ENCODE results near the gene BRSK1. TPM values are rescaled to one million over a fixed set of nuclear protein-coding genes. Genes with fewer than 3 reads are reported as not detected.

BRSK1 gene
- total RNA-seq, 1 donor from 2014 or later: 0.52 TPM

DNA sequence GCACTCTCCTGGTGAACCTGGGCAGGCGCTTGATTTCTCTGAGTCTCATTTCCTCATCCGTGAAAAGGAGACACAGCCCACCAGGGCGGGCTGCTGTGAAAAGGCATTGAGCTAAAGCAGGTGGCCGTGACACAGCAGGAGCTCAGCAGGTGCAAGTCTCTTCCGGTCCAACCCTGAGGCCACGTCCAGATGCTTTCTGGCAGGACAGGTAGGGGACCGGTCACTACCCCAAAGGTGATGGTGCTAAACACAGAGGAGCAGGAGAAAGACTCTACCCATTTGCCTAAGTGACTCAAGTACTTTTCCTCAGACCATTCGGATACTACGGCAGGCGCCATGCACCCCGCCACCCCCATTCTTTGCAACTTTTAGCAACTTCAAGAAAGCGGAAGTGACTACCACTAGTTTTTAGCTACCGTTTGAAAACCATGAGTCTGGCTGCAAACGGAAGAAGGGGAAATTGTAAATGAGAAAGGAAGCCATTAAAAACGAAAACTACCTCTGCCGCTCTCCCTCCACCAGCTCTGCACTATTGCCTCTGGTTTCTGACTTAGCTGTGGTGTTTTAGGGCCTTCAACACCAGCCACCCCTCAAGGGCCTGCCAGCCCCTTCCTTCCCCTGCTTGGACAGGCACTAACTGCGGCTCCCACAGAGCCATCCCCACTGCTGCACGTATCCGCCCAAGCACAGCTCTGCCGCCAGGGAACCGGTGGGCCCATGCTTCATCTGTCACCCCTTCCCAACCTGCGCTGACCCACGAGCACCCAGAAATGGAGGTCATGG lies 29.8 kb upstream of the BRSK1 start:
- Histone ChIP-seq H3K36me3 (ENCODE audit: control insufficient read depth in 3 of 3, insufficient read depth in 3 of 3, low read length in 3 of 3) (peaks cover 0 to 5% (median 4%) of the 10 kb centered on the region in 3 donors), H3K9me3 (ENCODE audit: control insufficient read depth in 3 of 3, low read length in 3 of 3) (no peaks in the 10 kb centered on the region), H3K27ac (ENCODE audit: low read depth, low read length) (peak overlapping the region; percentile 60), H3K27me3 (ENCODE audit: control insufficient read depth in 3 of 3, insufficient read depth in 3 of 3, low read length in 3 of 3) (no peaks in the 10 kb centered on the region), H3K9ac (ENCODE audit: low read depth in 1 of 3, low read length in 3 of 3) (peak overlapping the region; percentile 54 to 94 (median 74)), H3K4me3 (ENCODE audit: low read length in 3 of 3) (peak overlapping the region in 2 of 3 donors; percentile 41 to 54), H3K4me1 (ENCODE audit: control insufficient read depth in 3 of 3, insufficient read depth in 3 of 3, low read length in 3 of 3) (peaks cover 50 to 69% (median 56%) of the 10 kb centered on the region in 3 donors)

- H3K9me3 ChIP-seq (ENCODE audit: control insufficient read depth in 3 of 3, low read length in 3 of 3): no peaks in the 10 kb centered on the region
- H3K9ac ChIP-seq (ENCODE audit: low read depth in 1 of 3, low read length in 3 of 3): peak overlapping the region; percentile 54 to 94 (median 74)
- H3K36me3 ChIP-seq (ENCODE audit: control insufficient read depth in 3 of 3, insufficient read depth in 3 of 3, low read length in 3 of 3): peaks cover 0 to 5% (median 4%) of the 10 kb centered on the region in 3 donors
- H3K27me3 ChIP-seq (ENCODE audit: control insufficient read depth in 3 of 3, insufficient read depth in 3 of 3, low read length in 3 of 3): no peaks in the 10 kb centered on the region
- H3K27ac ChIP-seq (ENCODE audit: low read depth, low read length): peak overlapping the region; percentile 60
- H3K4me3 ChIP-seq (ENCODE audit: low read length in 3 of 3): peak overlapping the region; percentile 24 to 54 (median 41)
- H3K4me1 ChIP-seq (ENCODE audit: control insufficient read depth in 3 of 3, insufficient read depth in 3 of 3, low read length in 3 of 3): peaks cover 53 to 71% (median 60%) of the 10 kb centered on the region in 3 donors
Observed at GRCh38 chr19:55254625-55254977, 29.2 kb upstream of the BRSK1 start.

DNA sequence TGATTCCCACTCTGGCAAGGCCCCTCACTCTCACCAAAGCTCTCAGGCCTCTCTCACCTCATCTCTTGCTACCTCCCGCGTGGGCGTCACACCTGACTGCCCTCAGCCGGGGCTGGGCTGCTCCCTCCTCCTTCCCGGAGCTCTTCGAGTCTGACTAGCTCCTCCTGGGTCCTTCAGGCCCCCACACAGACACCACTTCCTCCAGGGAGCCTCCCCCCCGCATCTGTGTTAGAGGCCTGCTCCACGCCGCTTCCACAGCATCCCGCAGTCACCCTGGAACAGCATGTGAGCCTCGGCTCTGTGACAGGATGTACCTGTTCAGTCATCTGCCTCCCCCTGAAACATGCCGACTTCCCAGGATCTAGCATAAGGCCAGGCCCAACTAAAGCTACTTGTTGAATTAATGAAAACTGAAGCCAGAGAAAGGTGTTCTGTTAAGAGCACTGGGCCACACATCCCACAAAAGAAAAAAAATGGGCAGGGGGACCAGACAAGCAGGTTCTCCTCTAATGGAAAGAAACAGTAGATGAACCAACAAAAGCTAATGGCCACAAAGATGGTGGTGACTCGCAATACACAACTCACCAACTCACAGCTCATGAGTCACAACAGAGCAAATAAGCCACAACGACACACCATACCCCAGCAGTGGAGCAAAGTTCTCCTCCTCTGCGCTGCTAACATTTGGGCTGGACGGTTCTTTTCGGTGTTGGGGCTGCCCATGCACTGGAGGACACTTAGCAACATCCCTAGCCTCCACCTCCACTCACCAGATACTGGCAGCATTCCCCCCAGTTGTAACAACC lies 28.0 kb upstream of the BRSK1 start:
- Histone ChIP-seq H3K36me3 (ENCODE audit: control insufficient read depth in 3 of 3, insufficient read depth in 3 of 3, low read length in 3 of 3) (peaks cover 0 to 5% (median 4%) of the 10 kb centered on the region in 3 donors), H3K9ac (ENCODE audit: low read depth in 1 of 3, low read length in 3 of 3) (peak overlapping the region; percentile 17 to 94 (median 45)), H3K4me3 (ENCODE audit: low read length in 3 of 3) (peak overlapping the region; percentile 27 to 79 (median 40)), H3K4me1 (ENCODE audit: control insufficient read depth in 3 of 3, insufficient read depth in 3 of 3, low read length in 3 of 3) (peaks cover 53 to 73% (median 66%) of the 10 kb centered on the region in 3 donors), H3K27me3 (ENCODE audit: control insufficient read depth in 3 of 3, insufficient read depth in 3 of 3, low read length in 3 of 3) (no peaks in the 10 kb centered on the region), H3K9me3 (ENCODE audit: control insufficient read depth in 3 of 3, low read length in 3 of 3) (no peaks in the 10 kb centered on the region), H3K27ac (ENCODE audit: low read depth, low read length) (peak overlapping the region; percentile 60)

- H3K4me3 ChIP-seq (ENCODE audit: low read length in 3 of 3): peak overlapping the region; percentile 79 to 92 (median 86)
- H3K27ac ChIP-seq (ENCODE audit: low read depth, low read length): peak overlapping the region; percentile 54
- peaks cover 48 to 63% (median 61%) of the 10 kb centered on the region in 3 donors for H3K4me1 ChIP-seq (ENCODE audit: control insufficient read depth in 3 of 3, insufficient read depth in 3 of 3, low read length in 3 of 3)
- H3K9ac ChIP-seq (ENCODE audit: low read depth in 1 of 3, low read length in 3 of 3): peak overlapping the region; percentile 83 to 94 (median 84)
- H3K9me3 ChIP-seq (ENCODE audit: control insufficient read depth in 3 of 3, low read length in 3 of 3): no peaks in the 10 kb centered on the region
- H3K36me3 ChIP-seq (ENCODE audit: control insufficient read depth in 3 of 3, insufficient read depth in 3 of 3, low read length in 3 of 3): peaks cover 0 to 4% (median 4%) of the 10 kb centered on the region in 3 donors
- H3K27me3 ChIP-seq (ENCODE audit: control insufficient read depth in 3 of 3, insufficient read depth in 3 of 3, low read length in 3 of 3): no peaks in the 10 kb centered on the region
Observed at GRCh38 chr19:55256562-55257460, 27.0 kb upstream of the BRSK1 start.

DNA sequence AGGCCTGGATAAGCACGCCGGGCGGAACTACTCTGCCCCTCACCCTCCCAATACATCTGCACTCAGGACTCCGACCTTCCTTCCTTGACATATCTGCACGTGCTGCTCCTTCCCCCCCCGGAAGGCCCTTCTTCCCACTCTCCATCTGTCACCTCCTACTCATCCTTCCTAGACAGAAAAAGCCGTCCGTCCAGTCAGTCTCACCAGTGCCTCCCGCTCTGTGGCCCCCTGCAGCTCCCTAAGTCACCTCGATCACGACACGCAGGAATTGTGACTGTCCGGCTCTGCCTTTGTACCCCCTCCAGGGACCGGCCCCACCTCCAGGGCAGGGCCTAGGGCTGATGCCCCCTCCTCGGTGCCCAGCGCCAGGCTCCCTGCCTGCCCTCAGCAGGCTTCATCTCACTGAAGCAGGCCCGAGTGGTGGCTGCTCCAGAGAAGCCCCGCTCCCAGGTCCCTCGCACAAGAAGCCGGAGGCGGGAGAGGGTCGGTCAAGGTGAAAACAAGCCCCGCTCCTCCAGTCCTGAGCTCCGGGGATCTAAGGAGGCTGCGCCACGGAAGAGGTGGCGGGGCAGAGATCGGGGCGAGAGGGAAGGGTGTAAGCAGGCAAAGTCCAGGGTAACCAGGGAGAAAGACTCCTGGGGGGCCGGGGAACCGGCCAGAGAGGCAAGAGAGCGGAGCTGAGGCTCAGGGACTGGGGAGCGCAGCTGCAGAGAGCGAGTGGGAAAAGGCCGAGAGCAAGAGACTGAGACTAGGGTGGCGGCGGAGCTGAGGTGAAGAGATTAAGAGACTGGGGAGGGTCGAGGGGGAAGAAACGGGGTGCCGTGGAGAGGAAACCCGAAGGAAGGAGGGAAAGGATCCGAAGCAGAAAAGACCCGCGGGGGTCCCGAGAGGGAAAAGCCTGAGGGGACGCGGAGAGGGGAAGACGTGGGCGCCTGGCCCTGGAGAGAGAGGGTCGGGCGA lies 26.1 kb upstream of the BRSK1 start:
- Histone ChIP-seq H3K9me3 (ENCODE audit: control insufficient read depth in 3 of 3, low read length in 3 of 3) (no peaks in the 10 kb centered on the region), H3K36me3 (ENCODE audit: control insufficient read depth in 3 of 3, insufficient read depth in 3 of 3, low read length in 3 of 3) (peaks cover 0 to 8% (median 4%) of the 10 kb centered on the region in 3 donors), H3K27ac (ENCODE audit: low read depth, low read length) (peak overlapping the region; percentile 54), H3K4me3 (ENCODE audit: low read length in 3 of 3) (peak overlapping the region; percentile 79 to 92 (median 86)), H3K4me1 (ENCODE audit: control insufficient read depth in 3 of 3, insufficient read depth in 3 of 3, low read length in 3 of 3) (peaks cover 46 to 63% (median 58%) of the 10 kb centered on the region in 3 donors), H3K9ac (ENCODE audit: low read depth in 1 of 3, low read length in 3 of 3) (peak overlapping the region; percentile 83 to 94 (median 84)), H3K27me3 (ENCODE audit: control insufficient read depth in 3 of 3, insufficient read depth in 3 of 3, low read length in 3 of 3) (no peaks in the 10 kb centered on the region)

DNA sequence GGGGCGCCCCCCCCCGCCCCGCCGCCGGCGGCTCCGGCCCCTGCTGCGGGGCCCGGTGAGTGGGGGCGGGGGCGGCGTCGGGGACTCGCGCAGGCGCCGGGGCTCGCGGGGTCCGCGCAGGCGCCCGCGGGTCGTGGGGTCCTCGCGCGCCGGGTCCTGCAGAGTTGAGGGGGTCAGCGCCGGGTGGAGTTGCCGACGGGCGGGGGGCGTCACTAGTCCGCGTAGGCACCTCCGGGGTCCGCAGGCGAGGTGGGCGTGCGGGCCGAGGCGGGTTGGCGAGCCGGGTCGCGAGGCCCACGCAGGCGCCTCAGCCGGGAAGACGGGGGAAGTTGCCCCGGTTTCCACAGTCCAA lies 25.3 kb upstream of the BRSK1 start:
- H3K4me1 ChIP-seq (ENCODE audit: control insufficient read depth in 3 of 3, insufficient read depth in 3 of 3, low read length in 3 of 3): peaks cover 44 to 58% (median 55%) of the 10 kb centered on the region in 3 donors
- H3K9me3 ChIP-seq (ENCODE audit: control insufficient read depth in 3 of 3, low read length in 3 of 3): no peaks in the 10 kb centered on the region
- H3K27ac ChIP-seq (ENCODE audit: low read depth, low read length): peak overlapping the region; percentile 85
- H3K36me3 ChIP-seq (ENCODE audit: control insufficient read depth in 3 of 3, insufficient read depth in 3 of 3, low read length in 3 of 3): peaks cover 0 to 5% (median 4%) of the 10 kb centered on the region in 3 donors
- peak overlapping the region; percentile 93 to 96 (median 94) for H3K9ac ChIP-seq (ENCODE audit: low read depth in 1 of 3, low read length in 3 of 3)
- H3K27me3 ChIP-seq (ENCODE audit: control insufficient read depth in 3 of 3, insufficient read depth in 3 of 3, low read length in 3 of 3): no peaks in the 10 kb centered on the region
- peak overlapping the region; percentile 74 to 92 (median 90) for H3K4me3 ChIP-seq (ENCODE audit: low read length in 3 of 3)

DNA sequence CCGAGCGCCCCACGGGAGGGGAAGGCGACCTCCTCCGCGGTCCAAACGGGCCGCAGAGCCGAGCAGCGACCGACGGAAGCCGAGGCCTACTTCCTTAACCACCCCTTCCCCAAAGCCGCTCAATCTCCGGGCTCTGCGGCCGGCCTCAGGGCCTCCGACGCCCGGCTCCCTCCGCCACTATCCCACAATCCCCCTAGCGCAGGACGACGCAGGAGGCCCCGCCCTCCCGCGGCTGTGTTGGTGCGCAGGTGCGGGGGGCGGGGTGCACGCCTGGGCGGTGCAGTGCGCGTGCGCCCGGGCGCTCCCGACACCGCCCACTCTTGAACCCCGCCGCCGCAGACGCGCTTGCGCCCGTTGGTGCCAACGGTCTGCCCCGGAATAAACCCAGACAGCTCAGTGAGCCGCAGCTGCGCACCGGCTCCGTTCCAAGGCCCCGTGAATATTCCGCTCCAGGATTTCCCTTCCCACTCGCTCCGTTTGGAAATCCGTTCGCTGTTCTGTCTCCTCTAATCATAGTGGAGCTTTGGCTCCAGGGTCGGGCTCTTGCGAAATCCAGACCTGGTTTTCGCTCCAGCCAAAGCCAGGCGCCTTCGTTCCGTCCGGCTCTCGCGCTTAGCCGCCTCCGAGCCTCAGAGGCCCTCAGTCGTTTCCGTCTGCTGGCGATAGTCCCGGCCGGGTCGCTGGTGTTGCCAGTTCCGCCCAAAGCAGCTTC lies 24.8 kb upstream of the BRSK1 start, which contains the start of gene PPP6R1:
Gene PPP6R1, minus strand, starts transcription at position 190 of the 712 bp plus-strand sequence. CDS start 11,914 bp downstream, outside the sequence.
- Histone ChIP-seq H3K9ac (ENCODE audit: low read depth in 1 of 3, low read length in 3 of 3) (peak within 1 kb of the TSS; percentile 93 to 96 (median 94)), H3K4me1 (ENCODE audit: control insufficient read depth in 3 of 3, insufficient read depth in 3 of 3, low read length in 3 of 3) (peaks cover 44 to 54% (median 51%) of the 10 kb centered on the region in 3 donors), H3K4me3 (ENCODE audit: low read length in 3 of 3) (peak within 1 kb of the TSS; percentile 86 to 92 (median 90)), H3K27me3 (ENCODE audit: control insufficient read depth in 3 of 3, insufficient read depth in 3 of 3, low read length in 3 of 3) (no peaks in the 10 kb centered on the region), H3K9me3 (ENCODE audit: control insufficient read depth in 3 of 3, low read length in 3 of 3) (no peaks in the 10 kb centered on the region), H3K27ac (ENCODE audit: low read depth, low read length) (peak within 1 kb of the TSS; percentile 94), H3K36me3 (ENCODE audit: control insufficient read depth in 3 of 3, insufficient read depth in 3 of 3, low read length in 3 of 3) (peaks cover 0 to 5% (median 4%) of the 10 kb centered on the region in 3 donors)

DNA sequence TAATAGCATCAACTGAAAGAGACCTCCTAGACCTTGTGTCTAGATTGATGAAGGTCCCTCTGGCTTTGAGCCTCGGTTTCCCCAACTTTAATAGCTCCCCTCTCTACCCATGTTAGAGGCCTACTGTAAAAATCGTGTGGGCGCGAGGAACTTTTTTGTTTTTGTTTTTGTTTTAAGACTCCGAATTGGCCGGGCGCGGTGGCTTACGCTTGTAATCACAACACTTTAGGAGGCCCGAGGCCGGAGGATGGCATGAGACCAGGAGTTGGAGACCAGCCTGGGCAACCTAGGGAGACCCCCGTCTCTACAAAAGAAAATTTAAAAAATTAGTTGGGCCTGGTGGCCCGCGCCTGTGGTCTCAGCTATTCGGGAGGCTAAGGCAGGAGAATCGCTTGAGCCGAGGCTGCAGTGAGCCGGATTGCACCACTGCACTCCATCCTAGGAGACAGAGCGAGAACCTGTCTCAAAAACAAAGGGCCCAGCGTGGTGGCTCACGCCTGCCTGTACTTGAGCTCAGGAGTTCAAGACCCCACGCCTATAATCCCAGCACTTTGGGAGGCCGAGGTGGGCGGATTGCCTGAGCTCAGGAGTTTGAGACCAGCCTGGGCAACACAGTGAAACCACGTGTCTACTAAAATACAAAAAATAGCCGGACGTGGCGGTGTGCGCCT lies 24.1 kb upstream of the BRSK1 start:
- H3K4me1 ChIP-seq (ENCODE audit: control insufficient read depth in 3 of 3, insufficient read depth in 3 of 3, low read length in 3 of 3): peaks cover 38 to 47% (median 45%) of the 10 kb centered on the region in 3 donors
- peak overlapping the region; percentile 74 to 79 (median 77) for H3K4me3 ChIP-seq (ENCODE audit: low read length in 3 of 3)
- peak overlapping the region; percentile 94 for H3K27ac ChIP-seq (ENCODE audit: low read depth, low read length)
- H3K36me3 ChIP-seq (ENCODE audit: control insufficient read depth in 3 of 3, insufficient read depth in 3 of 3, low read length in 3 of 3): peaks cover 0 to 5% (median 4%) of the 10 kb centered on the region in 3 donors
- no peaks in the 10 kb centered on the region for H3K9me3 ChIP-seq (ENCODE audit: control insufficient read depth in 3 of 3, low read length in 3 of 3)
- no peaks in the 10 kb centered on the region for H3K27me3 ChIP-seq (ENCODE audit: control insufficient read depth in 3 of 3, insufficient read depth in 3 of 3, low read length in 3 of 3)
- peak overlapping the region; percentile 89 to 94 (median 89) for H3K9ac ChIP-seq (ENCODE audit: low read depth in 1 of 3, low read length in 3 of 3)
